Limb (tissue), 2 donors: ENCODE results near the gene ZNF76.

Experiments used
- DNase-seq, 2 donors: peaks; one replicate each; pipeline ENCODE4 v3.0.0-alpha.2; 2016; ENCODE audit errors: extremely low spot score in 2 of 2

The ZNF76 gene

GRCh38 chr6:35236223-35236622 lies 23.3 kb upstream of the ZNF76 start:
- no peak for DNase-seq

- no peak for DNase-seq
Observed at GRCh38 chr6:35237476-35237875, 22.1 kb upstream of the ZNF76 start.

DNA sequence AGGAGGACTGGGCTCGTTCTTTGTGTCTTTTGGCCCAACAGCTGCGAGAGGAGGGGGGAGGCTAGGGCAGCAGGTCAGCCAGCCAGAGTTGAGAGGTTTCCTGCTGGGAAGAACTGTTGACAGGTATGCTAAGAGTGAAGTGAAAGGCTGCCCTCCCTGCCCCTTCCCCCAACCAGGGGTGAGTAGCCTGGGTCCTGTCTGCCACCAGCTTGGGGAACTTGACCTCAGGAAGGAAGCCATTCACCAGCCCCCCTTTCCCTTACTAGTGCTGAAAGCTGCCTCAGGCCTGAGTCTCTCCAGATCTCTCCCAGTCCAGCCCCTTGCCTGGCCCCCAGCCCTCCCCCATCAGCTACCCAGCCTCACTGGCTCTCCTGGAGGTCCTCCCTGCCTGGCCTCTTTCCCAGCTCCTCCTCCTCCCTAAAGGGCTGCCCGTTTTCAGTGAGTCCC lies 20.7 kb upstream of the ZNF76 start:
- DNase-seq: peak in 1 of 2 donors; percentile 64

- DNase-seq: no peak
Observed at GRCh38 chr6:35239581-35239980, 20.0 kb upstream of the ZNF76 start.

DNA sequence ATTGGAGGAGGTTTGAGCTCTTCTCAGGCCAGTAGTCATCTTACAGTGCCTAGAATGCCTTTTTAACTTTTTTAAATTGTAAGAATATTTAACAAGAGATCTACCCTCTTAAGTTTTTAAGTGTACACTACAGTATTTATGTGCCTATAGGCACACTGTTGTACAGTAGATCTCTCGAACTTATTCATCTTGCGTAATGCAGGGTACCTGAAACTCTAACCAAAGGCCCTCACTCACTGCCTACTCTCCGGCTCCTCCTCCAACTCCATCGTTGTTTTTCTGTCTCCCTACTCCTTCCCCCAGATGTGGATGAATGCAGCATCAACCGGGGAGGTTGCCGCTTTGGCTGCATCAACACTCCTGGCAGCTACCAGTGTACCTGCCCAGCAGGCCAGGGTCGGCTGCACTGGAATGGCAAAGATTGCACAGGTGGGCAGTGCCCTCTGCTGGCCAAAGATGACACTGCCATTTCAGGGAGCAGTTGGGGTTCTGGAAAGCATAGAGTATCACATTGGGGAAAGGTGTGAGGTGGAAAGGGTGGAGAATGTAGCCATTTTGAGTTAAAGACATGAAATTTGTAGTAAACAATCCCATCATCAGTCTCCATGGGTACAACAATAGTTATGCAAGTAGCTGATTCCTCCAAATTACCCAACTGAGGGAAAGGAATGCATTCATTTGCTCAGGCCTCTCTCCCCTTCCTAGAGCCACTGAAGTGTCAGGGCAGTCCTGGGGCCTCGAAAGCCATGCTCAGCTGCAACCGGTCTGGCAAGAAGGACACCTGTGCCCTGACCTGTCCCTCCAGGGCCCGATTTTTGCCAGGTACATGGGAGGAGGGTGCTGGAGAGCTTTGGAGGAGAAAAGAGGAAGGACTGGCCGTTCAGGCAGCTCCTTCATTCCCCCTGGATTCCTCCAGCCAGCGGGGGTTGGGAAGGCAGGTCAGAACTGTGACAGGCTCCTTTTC lies 18.4 kb upstream of the ZNF76 start:
- DNase-seq: peak; percentile 52 to 88

- DNase-seq: no peak
Observed at GRCh38 chr6:35242486-35242885, 17.0 kb upstream of the ZNF76 start.

GRCh38 chr6:35242906-35243305 lies 16.6 kb upstream of the ZNF76 start:
- DNase-seq: no peak

DNA sequence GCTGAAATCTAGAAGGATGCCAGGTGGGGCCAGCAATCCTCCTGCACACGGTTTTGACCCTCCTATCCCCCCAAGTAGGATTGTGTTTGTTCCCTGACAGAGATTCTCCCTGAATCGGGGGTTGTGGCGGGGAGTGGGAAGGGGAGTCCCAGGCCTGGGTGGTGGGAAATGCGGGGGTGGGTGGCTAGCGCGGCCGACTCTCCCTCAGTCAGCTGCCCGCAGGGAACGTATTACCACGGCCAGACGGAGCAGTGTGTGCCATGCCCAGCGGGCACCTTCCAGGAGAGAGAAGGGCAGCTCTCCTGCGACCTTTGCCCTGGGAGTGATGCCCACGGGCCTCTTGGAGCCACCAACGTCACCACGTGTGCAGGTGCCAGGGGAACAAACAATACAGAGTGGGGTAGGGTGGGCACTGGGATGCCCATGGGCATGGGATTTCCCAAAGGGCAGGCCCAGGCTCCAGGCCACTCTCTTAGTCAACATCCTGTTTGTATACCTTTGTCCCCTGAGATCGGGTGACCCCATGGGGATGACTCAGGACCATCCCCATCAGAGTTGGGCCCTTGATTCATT lies 16.1 kb upstream of the ZNF76 start:
- DNase-seq: no peak

DNA sequence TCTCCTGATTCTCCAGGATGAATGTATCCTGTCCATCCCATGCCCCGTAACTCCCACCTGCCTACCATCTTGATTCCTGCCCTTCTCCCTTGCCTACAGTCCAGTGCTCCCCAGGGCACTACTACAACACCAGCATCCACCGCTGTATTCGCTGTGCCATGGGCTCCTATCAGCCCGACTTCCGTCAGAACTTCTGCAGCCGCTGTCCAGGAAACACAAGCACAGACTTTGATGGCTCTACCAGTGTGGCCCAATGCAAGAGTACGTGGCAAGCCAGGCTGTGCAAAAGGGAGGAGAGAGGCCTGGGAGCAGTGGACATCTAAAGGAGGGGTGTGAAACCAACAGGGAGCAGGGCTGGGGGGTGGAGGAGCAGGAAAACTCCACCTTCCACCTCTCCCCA lies 15.0 kb upstream of the ZNF76 start:
- no peak for DNase-seq

DNA sequence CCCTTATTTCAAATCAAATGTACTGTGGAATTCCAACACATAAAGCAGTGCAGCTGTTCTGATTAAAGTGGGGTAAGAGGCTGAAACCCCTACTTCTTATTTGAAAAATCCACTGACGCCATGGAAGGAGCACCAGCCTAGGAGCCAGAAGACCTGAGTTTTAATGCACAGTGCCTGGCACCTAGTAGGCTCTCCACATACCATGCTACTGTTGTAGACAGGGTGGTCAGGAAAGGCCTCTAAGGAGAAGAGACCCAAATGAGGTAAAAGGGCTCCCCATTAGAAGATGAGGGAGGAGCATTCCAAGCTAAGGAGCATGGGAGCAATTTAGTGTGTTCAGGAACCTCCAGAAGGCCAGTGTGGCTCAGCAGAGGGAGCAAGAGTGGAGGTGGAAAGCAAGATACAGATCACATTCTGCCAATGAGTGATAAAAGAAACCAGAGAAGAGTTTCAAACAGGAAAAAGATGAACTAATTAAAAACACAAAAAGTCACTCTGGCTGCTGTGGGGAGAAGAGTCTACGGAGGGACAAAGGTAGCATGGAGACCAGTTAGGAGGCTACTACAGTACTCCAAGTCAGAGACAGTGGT lies 11.8 kb upstream of the ZNF76 start:
- DNase-seq: no peak

DNA sequence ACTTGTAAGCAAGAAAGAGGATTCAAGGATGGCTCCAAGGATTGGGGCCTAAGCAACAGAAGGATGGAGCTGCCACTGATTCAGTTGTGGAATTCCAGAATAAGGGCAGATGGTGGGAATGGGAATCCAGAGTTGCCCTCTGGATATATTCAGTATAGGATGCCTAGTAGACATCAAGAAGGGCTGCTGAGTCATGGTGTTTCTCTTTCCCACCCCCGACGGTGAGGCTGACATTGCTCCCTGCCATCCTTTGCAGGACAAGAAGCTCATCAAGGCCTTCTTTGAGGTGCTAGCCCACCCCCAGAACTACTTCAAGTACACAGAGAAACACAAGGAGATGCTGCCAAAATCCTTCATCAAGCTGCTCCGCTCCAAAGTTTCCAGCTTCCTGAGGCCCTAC lies 11.2 kb upstream of the ZNF76 start:
- no peak for DNase-seq

GRCh38 chr6:35248965-35249364 lies 10.6 kb upstream of the ZNF76 start:
- no peak for DNase-seq

GRCh38 chr6:35251949-35252348 lies 7.6 kb upstream of the ZNF76 start:
- DNase-seq: no peak

- DNase-seq: no peak
Observed at GRCh38 chr6:35253249-35253648, 6.3 kb upstream of the ZNF76 start.

- DNase-seq: no peak
Observed at GRCh38 chr6:35258336-35258735, 1.2 kb upstream of the ZNF76 start.

GRCh38 chr6:35258858-35259193 lies 709 bp upstream of the ZNF76 start:
- DNase-seq: peak in 1 of 2 donors; percentile 13

GRCh38 chr6:35259948-35260590 lies 534 bp downstream of the ZNF76 start:
- DNase-seq: peak in 1 of 2 donors; percentile 17

DNA sequence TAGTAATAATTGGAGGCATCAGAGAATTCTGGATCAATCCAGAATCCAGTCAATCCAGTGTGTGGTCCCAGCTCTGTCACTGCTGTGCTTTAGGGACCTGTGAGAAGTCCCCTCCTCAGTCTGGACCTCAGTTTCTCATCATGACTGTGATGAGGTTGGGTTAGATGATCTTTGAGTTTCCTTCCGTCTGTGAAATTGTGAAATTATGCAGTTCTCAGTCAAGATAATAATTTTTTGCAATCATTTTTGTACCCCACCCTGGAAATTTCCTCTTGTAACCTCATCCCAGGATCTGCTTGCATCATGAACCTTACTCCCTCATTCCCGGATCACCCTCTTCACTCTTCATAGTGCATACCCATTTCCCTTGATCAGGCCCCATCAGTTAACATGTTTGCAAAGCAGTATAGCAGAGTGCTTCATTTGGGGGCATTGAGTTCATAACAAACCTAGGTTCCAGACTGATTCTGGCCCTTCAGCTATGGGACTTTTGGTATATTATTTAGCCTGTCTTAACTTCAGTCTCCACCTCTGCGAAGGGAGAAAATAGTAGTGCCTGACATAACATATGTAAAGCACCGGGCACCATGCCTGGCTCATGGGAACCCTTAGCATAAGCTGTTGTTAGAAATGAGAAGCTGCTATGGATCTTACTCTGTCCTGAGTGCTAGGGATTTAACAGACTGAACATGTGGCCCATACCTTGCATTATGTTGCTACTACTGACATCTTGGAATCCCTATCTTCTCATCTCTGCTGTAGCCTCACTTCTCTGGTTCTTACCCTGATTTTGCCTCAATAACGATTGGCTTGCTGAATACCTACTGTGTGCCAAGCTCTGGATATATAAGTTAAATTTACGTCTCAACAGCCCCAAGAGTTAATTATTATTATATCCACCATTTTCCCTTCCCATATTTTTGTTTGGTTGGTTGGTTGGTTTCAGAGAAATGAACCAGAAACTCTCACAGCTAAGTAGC lies 1.3 kb downstream of the ZNF76 start:
- DNase-seq: no peak

- DNase-seq: no peak
Observed at GRCh38 chr6:35262596-35262995, 3.1 kb downstream of the ZNF76 start.

DNA sequence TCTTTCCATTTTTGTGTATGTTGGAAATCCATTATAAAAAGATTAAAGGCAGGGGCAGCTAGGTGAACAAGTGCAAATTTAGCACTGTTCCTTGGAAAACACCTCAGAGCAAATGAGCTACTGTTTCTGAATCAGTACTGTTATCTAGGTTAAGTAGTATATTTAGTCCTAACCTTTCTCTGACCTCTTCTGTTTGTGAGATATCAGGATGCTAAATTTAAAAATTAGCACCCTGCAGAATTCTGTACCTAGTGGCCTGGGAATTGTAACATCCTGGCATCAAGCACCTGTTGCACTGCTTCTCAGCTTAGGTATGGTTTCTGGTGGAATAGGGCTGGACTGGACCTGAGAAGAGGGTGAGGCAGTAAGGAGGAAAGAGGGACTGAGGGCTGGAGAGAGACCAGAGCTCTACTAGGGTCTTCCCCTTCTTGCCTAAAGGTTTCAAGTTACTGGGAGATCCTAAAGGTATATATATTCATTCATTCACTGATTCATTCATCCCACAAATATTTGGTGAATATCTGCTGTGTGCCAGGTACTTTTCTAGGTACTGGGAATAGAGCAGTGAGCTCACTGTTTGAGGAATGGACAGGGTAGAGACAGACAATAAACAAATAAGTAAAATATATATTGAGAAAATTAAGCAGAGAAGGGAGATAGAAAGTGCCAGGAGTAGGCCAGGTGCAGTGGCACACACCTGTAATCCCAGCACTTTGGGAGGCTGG lies 5.2 kb downstream of the ZNF76 start:
- no peak for DNase-seq
